ENCODE data around the gene SRP72. TPM values are rescaled to one million over a fixed set of nuclear protein-coding genes. Genes with fewer than 3 reads are reported as not detected.

Gene SRP72
- polyA plus RNA-seq, 3 donors from 2014 or later: 134 to 163 (median 160) TPM

- peaks cover 0 to 1% (median 0%) of the 10 kb centered on the region in 3 donors for H3K27me3 Mint-ChIP-seq (ENCODE audit: low read depth in 3 of 3)
- H3K9me3 Mint-ChIP-seq: no peaks in the 10 kb centered on the region
- peaks cover 0 to 6% of the 10 kb centered on the region in 2 donors for H3K4me1 Mint-ChIP-seq
- H3K36me3 Mint-ChIP-seq: peaks cover 20 to 60% (median 27%) of the 10 kb centered on the region in 3 donors
- no peak for DNase-seq
- H3K27ac Mint-ChIP-seq: no peak overlapping the region
- H3K4me3 Mint-ChIP-seq: no peak overlapping the region
These were observed 8.5 kb downstream of the SRP72 start for GRCh38 chr4:56475917-56476316.

GRCh38 chr4:56477192-56477702, 9.8 kb downstream of the SRP72 start:
- H3K27ac Mint-ChIP-seq: no peak overlapping the region
- DNase-seq: no peak
- H3K36me3 Mint-ChIP-seq: peaks cover 14 to 61% (median 23%) of the 10 kb centered on the region in 3 donors
- H3K4me3 Mint-ChIP-seq: no peak overlapping the region
- H3K4me1 Mint-ChIP-seq: no peaks in the 10 kb centered on the region
- peaks cover 0 to 1% (median 0%) of the 10 kb centered on the region in 3 donors for H3K27me3 Mint-ChIP-seq (ENCODE audit: low read depth in 3 of 3)
- H3K9me3 Mint-ChIP-seq: no peaks in the 10 kb centered on the region

GRCh38 chr4:56480691-56481090, 13.3 kb downstream of the SRP72 start:
- Mint-ChIP-seq H3K4me3 (no peak overlapping the region), H3K27ac (peak overlapping the region in 1 of 6 donors; percentile 41), H3K27me3 (ENCODE audit: low read depth in 3 of 3) (peaks cover 0 to 1% (median 0%) of the 10 kb centered on the region in 3 donors), H3K4me1 (no peaks in the 10 kb centered on the region), H3K36me3 (peaks cover 16 to 59% (median 21%) of the 10 kb centered on the region in 3 donors), H3K9me3 (no peaks in the 10 kb centered on the region)
- DNase-seq: no peak

- peaks cover 9 to 50% (median 25%) of the 10 kb centered on the region in 3 donors for H3K36me3 Mint-ChIP-seq
- no peak overlapping the region for H3K4me3 Mint-ChIP-seq
- no peak overlapping the region for H3K27ac Mint-ChIP-seq
- H3K27me3 Mint-ChIP-seq (ENCODE audit: low read depth in 3 of 3): no peaks in the 10 kb centered on the region
- DNase-seq: no peak
- H3K4me1 Mint-ChIP-seq: no peaks in the 10 kb centered on the region
- H3K9me3 Mint-ChIP-seq: no peaks in the 10 kb centered on the region
These were observed 28.8 kb downstream of the SRP72 start for GRCh38 chr4:56496241-56496640.

GRCh38 chr4:56505269-56506130, 38.1 kb downstream of the SRP72 start, which contains the start of gene ARL9:
ARL9 (plus strand) TSS chr4:56505791; CDS start chr4:56505863, 72 bp downstream.
- peaks cover 4 to 7% (median 5%) of the 10 kb centered on the region in 3 donors for H3K27me3 Mint-ChIP-seq (ENCODE audit: low read depth in 3 of 3)

GRCh38 chr4:56511098-56511497, 43.7 kb downstream of the SRP72 start:
- H3K36me3 Mint-ChIP-seq: no peaks in the 10 kb centered on the region
- H3K4me1 Mint-ChIP-seq: peaks cover 11 to 16% of the 10 kb centered on the region in 2 donors
- no peak overlapping the region for H3K4me3 Mint-ChIP-seq
- DNase-seq: no peak
- H3K27ac Mint-ChIP-seq: no peak overlapping the region
- no peaks in the 10 kb centered on the region for H3K9me3 Mint-ChIP-seq
- H3K27me3 Mint-ChIP-seq (ENCODE audit: low read depth in 3 of 3): peaks cover 4 to 7% (median 4%) of the 10 kb centered on the region in 3 donors

More at GRCh38 chr4:56505269-56506130, 38.1 kb downstream of the SRP72 start, which contains the start of gene ARL9:
- peak within 1 kb of the TSS; percentile 93 to 99 (median 95) for H3K4me3 Mint-ChIP-seq
- DNase-seq: peak; percentile 53 to 57 (median 54)
- H3K36me3 Mint-ChIP-seq: peaks cover 7 to 14% (median 9%) of the 10 kb centered on the region in 3 donors
- peaks cover 16 to 21% of the 10 kb centered on the region in 2 donors for H3K4me1 Mint-ChIP-seq
- H3K27ac Mint-ChIP-seq: peak within 1 kb of the TSS in 4 of 6 donors; percentile 29 to 91 (median 72)
- H3K9me3 Mint-ChIP-seq: no peaks in the 10 kb centered on the region

- H3K4me3 Mint-ChIP-seq: no peak overlapping the region
- H3K9me3 Mint-ChIP-seq: no peaks in the 10 kb centered on the region
- no peak overlapping the region for H3K27ac Mint-ChIP-seq
- no peaks in the 10 kb centered on the region for H3K36me3 Mint-ChIP-seq
- H3K4me1 Mint-ChIP-seq: peaks cover 5 to 9% of the 10 kb centered on the region in 2 donors
- DNase-seq: no peak
- H3K27me3 Mint-ChIP-seq (ENCODE audit: low read depth in 3 of 3): peaks cover 0 to 4% (median 3%) of the 10 kb centered on the region in 3 donors
These were observed 44.7 kb downstream of the SRP72 start for GRCh38 chr4:56512166-56512565.

GRCh38 chr4:56513517-56513916, 46.1 kb downstream of the SRP72 start:
- H3K4me3 Mint-ChIP-seq: no peak overlapping the region
- H3K27ac Mint-ChIP-seq: no peak overlapping the region
- peaks cover 0 to 4% (median 3%) of the 10 kb centered on the region in 3 donors for H3K27me3 Mint-ChIP-seq (ENCODE audit: low read depth in 3 of 3)
- H3K9me3 Mint-ChIP-seq: no peaks in the 10 kb centered on the region
- H3K4me1 Mint-ChIP-seq: peaks cover 5 to 9% of the 10 kb centered on the region in 2 donors
- no peak for DNase-seq
- H3K36me3 Mint-ChIP-seq: no peaks in the 10 kb centered on the region

- Mint-ChIP-seq H3K4me3 (peak overlapping the region in 1 of 5 donors; percentile 72), H3K27ac (no peak overlapping the region), H3K4me1 (no peaks in the 10 kb centered on the region), H3K36me3 (no peaks in the 10 kb centered on the region), H3K9me3 (no peaks in the 10 kb centered on the region), H3K27me3 (ENCODE audit: low read depth in 3 of 3) (peaks cover 4 to 12% (median 7%) of the 10 kb centered on the region in 3 donors)
- peak; percentile 72 to 75 (median 74) for DNase-seq
These were observed 63.1 kb downstream of the SRP72 start for GRCh38 chr4:56530269-56531148.

GRCh38 chr4:56531149-56531770, 63.8 kb downstream of the SRP72 start:
- Mint-ChIP-seq H3K9me3 (no peaks in the 10 kb centered on the region), H3K4me3 (no peak overlapping the region), H3K4me1 (no peaks in the 10 kb centered on the region), H3K27me3 (ENCODE audit: low read depth in 3 of 3) (peaks cover 4 to 12% (median 7%) of the 10 kb centered on the region in 3 donors), H3K27ac (no peak overlapping the region), H3K36me3 (no peaks in the 10 kb centered on the region)
- DNase-seq: no peak

- H3K27me3 Mint-ChIP-seq (ENCODE audit: low read depth in 3 of 3): peaks cover 3 to 12% (median 7%) of the 10 kb centered on the region in 3 donors
- H3K4me3 Mint-ChIP-seq: no peak overlapping the region
- no peaks in the 10 kb centered on the region for H3K4me1 Mint-ChIP-seq
- no peak overlapping the region for H3K27ac Mint-ChIP-seq
- H3K36me3 Mint-ChIP-seq: no peaks in the 10 kb centered on the region
- DNase-seq: no peak
- no peaks in the 10 kb centered on the region for H3K9me3 Mint-ChIP-seq
These were observed 64.4 kb downstream of the SRP72 start for GRCh38 chr4:56531823-56532222.

- H3K4me1 Mint-ChIP-seq: no peaks in the 10 kb centered on the region
- H3K9me3 Mint-ChIP-seq: no peaks in the 10 kb centered on the region
- H3K27ac Mint-ChIP-seq: no peak overlapping the region
- peaks cover 2 to 12% (median 7%) of the 10 kb centered on the region in 3 donors for H3K27me3 Mint-ChIP-seq (ENCODE audit: low read depth in 3 of 3)
- no peak for DNase-seq
- no peaks in the 10 kb centered on the region for H3K36me3 Mint-ChIP-seq
- H3K4me3 Mint-ChIP-seq: no peak overlapping the region
These were observed 64.8 kb downstream of the SRP72 start for GRCh38 chr4:56532239-56532638.

GRCh38 chr4:56535915-56536314, 68.5 kb downstream of the SRP72 start:
- no peak for DNase-seq
- peaks cover 3 to 10% (median 10%) of the 10 kb centered on the region in 3 donors for H3K27me3 Mint-ChIP-seq (ENCODE audit: low read depth in 3 of 3)
- H3K9me3 Mint-ChIP-seq: no peaks in the 10 kb centered on the region
- H3K4me3 Mint-ChIP-seq: no peak overlapping the region
- H3K27ac Mint-ChIP-seq: no peak overlapping the region
- no peaks in the 10 kb centered on the region for H3K4me1 Mint-ChIP-seq
- no peaks in the 10 kb centered on the region for H3K36me3 Mint-ChIP-seq

Measured in immature natural killer cell (primary cell).